Adrenal gland (tissue), 12 donors: ENCODE measurements around the gene PER1. TPM values are rescaled to one million over a fixed set of nuclear protein-coding genes. Genes with fewer than 3 reads are reported as not detected.

Experiments
- DNase-seq, 7 donors: peaks; one replicate each; pipeline ENCODE4 v3.0.0-alpha.2; 2019 to 2020
- H3K27ac ChIP-seq, 5 donors: fragments of 200-600 bp; sonication (generic) in 4 of 5; 1 replicate in 3 of 5; 2 replicates in 2 of 5; pipeline versions ENCODE4 v1.5.1 to v1.8.0; 2016 to 2020; ENCODE audit warnings: mild to moderate bottlenecking in 1 of 5
- H3K27me3 ChIP-seq: fragments of 200-600 bp; 2 replicates; pipeline ENCODE4 v1.8.0; 2021
- H3K36me3 ChIP-seq, 2 donors: fragments of 200-600 bp; replicated peaks in 1 of 2; 1 replicate in 1 of 2; 2 replicates in 1 of 2; pipeline versions ENCODE4 v1.5.1 to v1.8.0; 2018 to 2022
- H3K4me1 ChIP-seq, 2 donors: fragments of 200-600 bp; replicated peaks in 1 of 2; 1 replicate in 1 of 2; 2 replicates in 1 of 2; pipeline versions ENCODE4 v1.5.1 to v1.8.0; 2018 to 2021
- H3K4me3 ChIP-seq, 4 donors: fragments of 200-600 bp; sonication (generic) in 3 of 4; one replicate each; pipeline ENCODE4 v1.5.1; 2016 to 2018
- H3K9me3 ChIP-seq, 3 donors: fragments of 200-600 bp; sonication (generic) in 1 of 3; replicated peaks in 1 of 3; 1 replicate in 2 of 3; 2 replicates in 1 of 3; pipeline versions ENCODE4 v1.5.1 to v1.8.0; 2016 to 2021
- POLR2A ChIP-seq, 2 donors: fragments of 450-650 bp; IDR thresholded peaks; one replicate each; pipeline ENCODE4 v1.6.1; 2017; ENCODE audit warnings: antibody characterized with exemption in 2 of 2, mild to moderate bottlenecking in 2 of 2, moderate library complexity in 1 of 2
- WGBS, 4 donors: extraction: QIAGEN DNeasy Blood & Tissue Kit in 2 of 4; methylation state at CpG; one replicate each; pipeline versions ENCODE4 v1.1.5 to v1.1.7; 2013 to 2017; 5-methylcytosine and 5-hydroxymethylcytosine counted together
- intact Hi-C, 2 donors: fragments of 100-400 bp; cut with DNase I; formaldehyde crosslinking; loops; one replicate each; pipeline versions ENCODE4 v1.14.1 to v1.15.0; 2022 to 2023
- polyA plus RNA-seq, 3 donors: library from polyadenylated mRNA; stranded (reverse); fragments of 200-250 nt in 2 of 3; fragments of 350-450 nt in 1 of 3; fragmentation: Illumina TruSeq in 1 of 3; extraction: RNeasy Lipid Tissue Mini Kit (QIAGEN cat#74804) in 1 of 3; gene quantifications; one replicate each; pipeline ENCODE4 v1.2.3, GENCODE V29; 2013 to 2014
- total RNA-seq, 9 donors: library from RNA; depleted of rRNA in 4 of 9; stranded (reverse); fragments of >200 nt in 4 of 9; fragments of 120-200 nt in 1 of 9; fragmentation: NEBNext Ultra II Directional in 1 of 9; extraction: Animal tissue kit (Norgen Biotek cat#: 25700) in 1 of 9; gene quantifications; one replicate each; pipeline versions ENCODE4 v1.1.0 to v1.2.4, GENCODE V29; 2013 to 2023
- TF ChIP-seq, protein P1 (sequence below), 6 experiments: fragments of 450-650 bp in 4 of 6; fragments of 200-600 bp in 2 of 6; sonication (generic) in 1 of 6; IDR thresholded peaks; 1 replicate in 5 of 6; 2 replicates in 1 of 6; pipeline versions ENCODE4 v1.5.1 to v1.8.0; 2016 to 2021; ENCODE audit warnings: antibody characterized with exemption in 6 of 6, mild to moderate bottlenecking in 2 of 6, moderate library complexity in 1 of 6
- donor health status: healthy with polysubstance abuse.
- donor health status: Bipolar disorder and iron deficiency.
- donor health status: DM: yes; HTN: yes; CAD: no.
- donor health status: DM: no; HTN: no; CAD: no.
- donor health status: DM: no; HTN: no; CAD: no.
- donor health status: DM: yes; HTN: yes; CAD: no.

PER1 gene
- total and polyA plus RNA-seq, 12 donors: 9.9 to 360 (median 108) TPM

DNA sequence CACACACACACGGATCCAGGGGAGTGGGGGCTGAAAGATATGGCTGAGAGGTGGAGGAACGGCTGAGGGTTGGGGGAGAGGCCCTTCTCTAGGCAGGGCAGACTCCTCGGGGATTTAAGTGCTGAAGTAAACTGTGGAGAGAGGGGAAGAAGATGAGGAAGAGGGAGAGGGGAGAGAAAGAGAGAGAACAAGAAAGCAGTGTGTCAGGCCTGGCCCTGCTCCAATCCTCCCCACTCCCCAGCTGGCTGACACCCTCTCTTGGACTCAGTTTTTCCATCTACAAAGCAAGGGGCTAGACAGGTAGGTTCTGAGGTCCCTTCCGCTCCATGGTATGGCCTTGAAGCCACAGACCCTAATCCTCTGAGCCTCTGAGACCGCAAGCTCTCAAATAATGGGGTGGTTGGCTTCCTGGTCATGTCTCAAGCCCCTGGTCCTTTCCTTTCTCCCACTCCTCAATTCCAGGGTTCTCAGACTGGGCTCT, 8.6 kb upstream of the PER1 start:
- H3K36me3 ChIP-seq: peaks cover 0 to 20% of the 10 kb centered on the region in 2 donors
- peak overlapping the region; percentile 35 to 100 (median 55) for H3K27ac ChIP-seq
- H3K9me3 ChIP-seq: no peaks in the 10 kb centered on the region
- H3K4me3 ChIP-seq: no peak overlapping the region
- intact Hi-C loops: no loop called here
- H3K27me3 ChIP-seq: no peaks in the 10 kb centered on the region
- peaks cover 36 to 48% of the 10 kb centered on the region in 2 donors for H3K4me1 ChIP-seq
- DNase-seq: no peak
- WGBS, 4 donors: 50 to 61% (median 51%) methylated on average over 5 of the region's 5 CpGs
- TF ChIP-seq POLR2A (IDR thresholded peaks at IDR 0.05): no peak
- TF ChIP-seq, protein P1, sequence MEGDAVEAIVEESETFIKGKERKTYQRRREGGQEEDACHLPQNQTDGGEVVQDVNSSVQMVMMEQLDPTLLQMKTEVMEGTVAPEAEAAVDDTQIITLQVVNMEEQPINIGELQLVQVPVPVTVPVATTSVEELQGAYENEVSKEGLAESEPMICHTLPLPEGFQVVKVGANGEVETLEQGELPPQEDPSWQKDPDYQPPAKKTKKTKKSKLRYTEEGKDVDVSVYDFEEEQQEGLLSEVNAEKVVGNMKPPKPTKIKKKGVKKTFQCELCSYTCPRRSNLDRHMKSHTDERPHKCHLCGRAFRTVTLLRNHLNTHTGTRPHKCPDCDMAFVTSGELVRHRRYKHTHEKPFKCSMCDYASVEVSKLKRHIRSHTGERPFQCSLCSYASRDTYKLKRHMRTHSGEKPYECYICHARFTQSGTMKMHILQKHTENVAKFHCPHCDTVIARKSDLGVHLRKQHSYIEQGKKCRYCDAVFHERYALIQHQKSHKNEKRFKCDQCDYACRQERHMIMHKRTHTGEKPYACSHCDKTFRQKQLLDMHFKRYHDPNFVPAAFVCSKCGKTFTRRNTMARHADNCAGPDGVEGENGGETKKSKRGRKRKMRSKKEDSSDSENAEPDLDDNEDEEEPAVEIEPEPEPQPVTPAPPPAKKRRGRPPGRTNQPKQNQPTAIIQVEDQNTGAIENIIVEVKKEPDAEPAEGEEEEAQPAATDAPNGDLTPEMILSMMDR (IDR thresholded peaks at IDR 0.05): no peak

DNA sequence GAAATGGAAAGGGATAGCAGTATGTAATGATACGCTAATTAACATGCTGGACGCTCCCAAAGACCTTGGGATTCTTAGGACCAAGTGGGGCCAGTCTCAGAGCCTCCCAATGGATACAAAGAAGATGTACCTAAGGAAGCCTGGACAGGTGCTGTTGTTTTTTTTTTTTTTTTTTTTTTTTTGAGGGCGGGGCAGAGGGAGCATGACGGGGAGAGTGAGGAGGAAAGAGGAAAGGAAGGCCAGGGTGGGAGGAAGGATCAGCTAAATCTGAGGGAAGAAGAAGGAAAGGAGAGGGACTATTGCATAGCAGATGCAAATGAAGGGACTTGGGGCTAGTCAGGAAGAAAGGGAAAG, 8.0 kb upstream of the PER1 start:
- 51 to 59% (median 52%) methylated on average over 3 to 4 of the region's 4 CpGs for WGBS, 4 donors
- H3K4me3 ChIP-seq: no peak overlapping the region
- H3K27ac ChIP-seq: peak overlapping the region in 3 of 5 donors; percentile 16 to 100 (median 29)
- intact Hi-C loops: no loop called here
- H3K27me3 ChIP-seq: no peaks in the 10 kb centered on the region
- peaks cover 0 to 20% of the 10 kb centered on the region in 2 donors for H3K36me3 ChIP-seq
- TF ChIP-seq POLR2A (IDR thresholded peaks at IDR 0.05): no peak
- TF ChIP-seq, protein P1 (IDR thresholded peaks at IDR 0.05): no peak
- DNase-seq: no peak
- peaks cover 36 to 48% of the 10 kb centered on the region in 2 donors for H3K4me1 ChIP-seq
- no peaks in the 10 kb centered on the region for H3K9me3 ChIP-seq

DNA sequence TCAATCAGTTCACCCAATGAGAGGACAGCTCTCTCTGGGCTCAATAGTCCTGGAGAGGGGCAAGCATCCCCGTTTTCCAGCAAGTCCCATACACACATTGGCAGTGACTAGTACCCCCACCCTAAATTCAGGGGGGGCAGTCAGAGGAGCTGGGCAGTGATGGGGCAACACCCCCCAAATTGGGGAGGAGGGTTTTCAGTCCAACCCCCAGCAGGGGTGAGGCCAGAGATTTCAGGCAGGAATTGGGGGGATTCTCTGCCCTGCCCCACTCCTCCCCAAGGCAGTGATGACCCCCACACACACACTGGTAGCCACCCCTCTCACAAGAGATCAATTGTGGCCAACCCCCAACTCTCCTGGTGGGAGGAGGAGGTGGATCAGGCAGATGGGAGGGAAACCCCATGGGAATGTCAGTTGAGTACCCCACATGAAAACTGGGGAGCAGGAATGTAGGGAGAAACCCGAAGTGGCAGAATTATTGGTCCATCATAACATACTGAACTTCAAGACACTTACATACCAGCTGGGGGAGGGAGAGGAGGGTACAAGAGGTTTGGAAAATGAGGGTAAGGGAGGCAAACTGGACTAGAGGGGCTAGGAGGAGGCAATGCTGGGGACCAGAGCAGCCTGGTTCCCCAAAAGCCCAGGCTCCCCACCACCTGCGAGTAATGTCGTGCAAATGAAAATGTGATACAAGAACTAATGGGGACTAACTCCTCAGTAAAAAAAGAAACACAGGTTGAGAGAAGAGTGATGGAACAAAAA, 7.4 kb upstream of the PER1 start:
- Histone ChIP-seq H3K36me3 (peaks cover 0 to 20% of the 10 kb centered on the region in 2 donors), H3K27ac (peak overlapping the region in 4 of 5 donors; percentile 29 to 100 (median 74)), H3K9me3 (no peaks in the 10 kb centered on the region), H3K27me3 (no peaks in the 10 kb centered on the region), H3K4me1 (peaks cover 32 to 42% of the 10 kb centered on the region in 2 donors), H3K4me3 (no peak overlapping the region)
- peak in 2 of 7 donors; percentile 36 to 38 for DNase-seq
- intact Hi-C loops: no loop called here
- WGBS, 4 donors: 67 to 77% (median 71%) methylated on average over 4 of the region's 4 CpGs
- no peak for TF ChIP-seq POLR2A (IDR thresholded peaks at IDR 0.05)
- TF ChIP-seq, protein P1 (IDR thresholded peaks at IDR 0.05): no peak

DNA sequence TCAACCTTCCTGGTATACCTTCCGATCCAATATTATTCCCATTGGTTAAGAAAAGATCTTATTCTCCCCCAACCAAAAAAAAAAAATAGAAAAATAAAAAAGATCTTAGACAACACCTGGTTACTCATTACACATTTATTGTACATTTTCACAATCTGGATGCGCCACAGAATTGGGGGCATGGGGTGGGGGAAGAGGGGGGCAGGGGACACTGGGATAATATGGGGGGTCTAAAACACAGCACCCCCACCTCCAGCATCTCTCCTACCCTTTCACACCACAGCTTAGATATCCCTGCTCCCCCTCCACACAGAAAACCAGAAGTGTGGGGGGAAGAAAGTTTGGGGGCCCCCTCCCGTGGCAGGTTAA, 6.8 kb upstream of the PER1 start:
- H3K27me3 ChIP-seq: no peaks in the 10 kb centered on the region
- 56 to 63% (median 59%) methylated on average over 3 of the region's 3 CpGs for WGBS, 4 donors
- H3K4me3 ChIP-seq: no peak overlapping the region
- intact Hi-C loops: no loop called here
- DNase-seq: no peak
- H3K36me3 ChIP-seq: peaks cover 0 to 20% of the 10 kb centered on the region in 2 donors
- peak overlapping the region in 3 of 5 donors; percentile 97 to 100 (median 99) for H3K27ac ChIP-seq
- TF ChIP-seq, protein P1 (IDR thresholded peaks at IDR 0.05): no peak
- TF ChIP-seq POLR2A (IDR thresholded peaks at IDR 0.05): no peak
- peaks cover 26 to 36% of the 10 kb centered on the region in 2 donors for H3K4me1 ChIP-seq
- no peaks in the 10 kb centered on the region for H3K9me3 ChIP-seq
